ENCODE data around the gene DISC1. TPM values are rescaled to one million over a fixed set of nuclear protein-coding genes. Genes with fewer than 3 reads are reported as not detected.

DISC1 gene
- total RNA-seq, 2 donors from 2014 or later = 8.0 to 9.4 TPM

DNA sequence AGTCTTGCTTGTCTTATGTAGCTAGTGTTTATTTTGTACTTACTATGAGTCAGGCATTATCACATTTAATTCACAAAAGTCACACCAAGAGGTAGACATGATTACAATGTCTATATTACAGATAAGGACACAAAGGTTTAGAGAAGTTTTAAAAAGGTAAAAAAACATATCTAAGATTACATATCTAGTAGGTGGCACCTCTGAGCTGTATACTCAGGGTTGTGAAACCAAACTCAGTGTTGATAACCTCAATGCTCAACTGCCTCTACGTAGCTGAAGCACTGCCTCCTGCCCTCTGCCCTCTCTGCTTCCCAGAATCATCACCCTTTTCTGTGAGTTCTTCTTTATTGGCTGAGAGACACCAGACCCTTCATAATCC, 431.3 kb downstream of the DISC1 start:
- H3K27ac ChIP-seq (ENCODE audit: low read depth, low read length) = no peak overlapping the region
- no peak overlapping the region for H3K4me3 ChIP-seq (ENCODE audit: low read length)
- H3K9me3 ChIP-seq (ENCODE audit: control insufficient read depth, low read length) = peaks cover 16% of the 10 kb centered on the region
- H3K36me3 Mint-ChIP-seq (ENCODE audit: low read depth) = no peaks in the 10 kb centered on the region
- peaks cover 2% of the 10 kb centered on the region for H3K9me3 Mint-ChIP-seq
- no peaks in the 10 kb centered on the region for H3K36me3 ChIP-seq (ENCODE audit: control insufficient read depth, insufficient read depth, low read length)
- TF ChIP-seq, protein P1, sequence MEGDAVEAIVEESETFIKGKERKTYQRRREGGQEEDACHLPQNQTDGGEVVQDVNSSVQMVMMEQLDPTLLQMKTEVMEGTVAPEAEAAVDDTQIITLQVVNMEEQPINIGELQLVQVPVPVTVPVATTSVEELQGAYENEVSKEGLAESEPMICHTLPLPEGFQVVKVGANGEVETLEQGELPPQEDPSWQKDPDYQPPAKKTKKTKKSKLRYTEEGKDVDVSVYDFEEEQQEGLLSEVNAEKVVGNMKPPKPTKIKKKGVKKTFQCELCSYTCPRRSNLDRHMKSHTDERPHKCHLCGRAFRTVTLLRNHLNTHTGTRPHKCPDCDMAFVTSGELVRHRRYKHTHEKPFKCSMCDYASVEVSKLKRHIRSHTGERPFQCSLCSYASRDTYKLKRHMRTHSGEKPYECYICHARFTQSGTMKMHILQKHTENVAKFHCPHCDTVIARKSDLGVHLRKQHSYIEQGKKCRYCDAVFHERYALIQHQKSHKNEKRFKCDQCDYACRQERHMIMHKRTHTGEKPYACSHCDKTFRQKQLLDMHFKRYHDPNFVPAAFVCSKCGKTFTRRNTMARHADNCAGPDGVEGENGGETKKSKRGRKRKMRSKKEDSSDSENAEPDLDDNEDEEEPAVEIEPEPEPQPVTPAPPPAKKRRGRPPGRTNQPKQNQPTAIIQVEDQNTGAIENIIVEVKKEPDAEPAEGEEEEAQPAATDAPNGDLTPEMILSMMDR (conservative IDR thresholded peaks at IDR 0.05) = peak; percentile 4
- peaks cover 17% of the 10 kb centered on the region for H3K27me3 ChIP-seq (ENCODE audit: control insufficient read depth, insufficient read depth, low read length, poor library complexity, severe bottlenecking)
- H3K4me3 Mint-ChIP-seq = no peak overlapping the region
- peaks cover 31% of the 10 kb centered on the region for H3K27me3 Mint-ChIP-seq (ENCODE audit: insufficient read depth)
- H3K9ac ChIP-seq (ENCODE audit: extremely low read depth, low read length, poor library complexity, severe bottlenecking) = no peak overlapping the region
- H3K4me1 Mint-ChIP-seq = peaks cover 46% of the 10 kb centered on the region
- peaks cover 20% of the 10 kb centered on the region for H3K4me1 ChIP-seq (ENCODE audit: control insufficient read depth, insufficient read depth, low read length)
- no peak for DNase-seq
- WGBS, 2 experiments (ENCODE audit: insufficient coverage in 1 of 2, insufficient read length in 1 of 2) = 7 to 50% methylated on average over 1 of the region's 1 CpG
- peak overlapping the region; percentile 10 for H3K27ac Mint-ChIP-seq

GRCh38 chr1:232059726-232060374, 433.3 kb downstream of the DISC1 start:
- Histone ChIP-seq H3K27me3 (ENCODE audit: control insufficient read depth, insufficient read depth, low read length, poor library complexity, severe bottlenecking) (peaks cover 17% of the 10 kb centered on the region), H3K36me3 (ENCODE audit: control insufficient read depth, insufficient read depth, low read length) (no peaks in the 10 kb centered on the region), H3K4me1 (ENCODE audit: control insufficient read depth, insufficient read depth, low read length) (peaks cover 28% of the 10 kb centered on the region), H3K9me3 (ENCODE audit: control insufficient read depth, low read length) (peaks cover 5% of the 10 kb centered on the region), H3K4me3 (ENCODE audit: low read length) (no peak overlapping the region), H3K9ac (ENCODE audit: extremely low read depth, low read length, poor library complexity, severe bottlenecking) (no peak overlapping the region), H3K27ac (ENCODE audit: low read depth, low read length) (no peak overlapping the region)
- Mint-ChIP-seq H3K27me3 (ENCODE audit: insufficient read depth) (peaks cover 31% of the 10 kb centered on the region), H3K4me1 (peaks cover 58% of the 10 kb centered on the region), H3K4me3 (no peak overlapping the region), H3K9me3 (no peaks in the 10 kb centered on the region), H3K27ac (no peak overlapping the region), H3K36me3 (ENCODE audit: low read depth) (no peaks in the 10 kb centered on the region)
- WGBS, 2 experiments (ENCODE audit: insufficient coverage in 1 of 2, insufficient read length in 1 of 2) = 90 to 91% methylated on average over 6 to 8 of the region's 8 CpGs
- no peak for DNase-seq
- TF ChIP-seq, protein P1 (conservative IDR thresholded peaks at IDR 0.05) = no peak

- H3K36me3 Mint-ChIP-seq (ENCODE audit: low read depth) = no peaks in the 10 kb centered on the region
- TF ChIP-seq, protein P1 (conservative IDR thresholded peaks at IDR 0.05) = no peak
- peaks cover 5% of the 10 kb centered on the region for H3K9me3 ChIP-seq (ENCODE audit: control insufficient read depth, low read length)
- 61% methylated on average over 3 of the region's 3 CpGs; no CpG with 5 or more reads in 1 of the 2 experiments for WGBS, 2 experiments (ENCODE audit: insufficient coverage in 1 of 2, insufficient read length in 1 of 2)
- peaks cover 20% of the 10 kb centered on the region for H3K4me1 ChIP-seq (ENCODE audit: control insufficient read depth, insufficient read depth, low read length)
- H3K27me3 Mint-ChIP-seq (ENCODE audit: insufficient read depth) = peaks cover 34% of the 10 kb centered on the region
- no peak overlapping the region for H3K9ac ChIP-seq (ENCODE audit: extremely low read depth, low read length, poor library complexity, severe bottlenecking)
- H3K9me3 Mint-ChIP-seq = no peaks in the 10 kb centered on the region
- H3K27me3 ChIP-seq (ENCODE audit: control insufficient read depth, insufficient read depth, low read length, poor library complexity, severe bottlenecking) = peaks cover 17% of the 10 kb centered on the region
- no peak overlapping the region for H3K27ac ChIP-seq (ENCODE audit: low read depth, low read length)
- H3K27ac Mint-ChIP-seq = no peak overlapping the region
- peak; percentile 54 for DNase-seq
- no peak overlapping the region for H3K4me3 ChIP-seq (ENCODE audit: low read length)
- H3K4me3 Mint-ChIP-seq = no peak overlapping the region
- peaks cover 42% of the 10 kb centered on the region for H3K4me1 Mint-ChIP-seq
- H3K36me3 ChIP-seq (ENCODE audit: control insufficient read depth, insufficient read depth, low read length) = no peaks in the 10 kb centered on the region
Observed at GRCh38 chr1:232062967-232063366, 436.4 kb downstream of the DISC1 start.
